Sigmoid colon (tissue), 7 donors: ENCODE results near the gene KIRREL3. TPM values are rescaled to one million over a fixed set of nuclear protein-coding genes. Genes with fewer than 3 reads are reported as not detected.

Experiments
- DNase-seq: peaks from one replicate; pipeline ENCODE4 v3.0.0-alpha.2; 2019
- H3K27ac ChIP-seq, 4 donors: fragments of 200-600 bp; sonication (generic); one replicate each; pipeline ENCODE4 v1.5.1; 2016 to 2019; ENCODE audit warnings: mild to moderate bottlenecking in 1 of 4
- H3K27me3 ChIP-seq, 3 donors: fragments of 200-600 bp; sonication (generic); one replicate each; pipeline ENCODE4 v1.5.1; 2019; ENCODE audit warnings: mild to moderate bottlenecking in 1 of 3
- H3K36me3 ChIP-seq, 4 donors: fragments of 200-600 bp; sonication (generic); one replicate each; pipeline ENCODE4 v1.5.1; 2016 to 2019
- H3K4me1 ChIP-seq, 4 donors: fragments of 200-600 bp; sonication (generic); one replicate each; pipeline ENCODE4 v1.5.1; 2017 to 2019
- H3K4me3 ChIP-seq, 4 donors: fragments of 200-600 bp; sonication (generic); one replicate each; pipeline ENCODE4 v1.5.1; 2017 to 2019; ENCODE audit warnings: mild to moderate bottlenecking in 2 of 4, moderate library complexity in 1 of 4
- H3K9me3 ChIP-seq, 4 donors: fragments of 200-600 bp in 3 of 4; sonication (generic) in 3 of 4; one replicate each; pipeline versions ENCODE4 v1.5.1 to v1.6.1; 2013 to 2019
- EP300 ChIP-seq, 4 donors: sonication (generic); formaldehyde crosslinking; IDR thresholded peaks; one replicate each; pipeline ENCODE4 v1.6.1; 2017; ENCODE audit warnings: antibody characterized with exemption in 4 of 4
- POLR2A ChIP-seq, 2 donors: fragments of 450-650 bp; IDR thresholded peaks; one replicate each; pipeline ENCODE4 v1.6.1; 2016; ENCODE audit warnings: antibody characterized with exemption in 2 of 2, mild to moderate bottlenecking in 2 of 2, moderate library complexity in 2 of 2
- POLR2AphosphoS5 ChIP-seq, 4 donors: sonication (generic); formaldehyde crosslinking; IDR thresholded peaks; one replicate each; pipeline ENCODE4 v1.6.1; 2017; ENCODE audit warnings: antibody characterized with exemption in 4 of 4
- WGBS, 2 donors: extraction: QIAGEN DNeasy Blood & Tissue Kit; methylation state at CpG; one replicate each; pipeline ENCODE4 v1.1.7; 2013; 5-methylcytosine and 5-hydroxymethylcytosine counted together
- intact Hi-C: fragments of 100-400 bp; cut with DNase I; formaldehyde crosslinking; loops from one replicate; pipeline ENCODE4 v1.15.1; 2023
- polyA plus RNA-seq, 3 donors: library from polyadenylated mRNA; stranded (reverse); fragments of 200-250 nt; gene quantifications; one replicate each; pipeline ENCODE4 v1.2.3, GENCODE V29; 2013
- total RNA-seq, 4 donors: library from RNA; depleted of rRNA; stranded (reverse); fragments of >200 nt; gene quantifications; one replicate each; pipeline ENCODE4 v1.1.0, GENCODE V29; 2016
- TF ChIP-seq, protein P1 (sequence below), 4 experiments: fragments of 450-650 bp in 3 of 4; fragments of 200-600 bp in 1 of 4; IDR thresholded peaks; one replicate each; pipeline ENCODE4 v1.5.1; 2016 to 2019; ENCODE audit warnings: antibody characterized with exemption in 4 of 4, mild to moderate bottlenecking in 3 of 4, moderate library complexity in 2 of 4
- donor health status: healthy with polysubstance abuse.
- donor health status: Bipolar disorder and iron deficiency.
- donor health status: healthy.

KIRREL3 gene
- total and polyA plus RNA-seq, 7 donors: under 0.01 to 3.3 (median 1.0) TPM

DNA sequence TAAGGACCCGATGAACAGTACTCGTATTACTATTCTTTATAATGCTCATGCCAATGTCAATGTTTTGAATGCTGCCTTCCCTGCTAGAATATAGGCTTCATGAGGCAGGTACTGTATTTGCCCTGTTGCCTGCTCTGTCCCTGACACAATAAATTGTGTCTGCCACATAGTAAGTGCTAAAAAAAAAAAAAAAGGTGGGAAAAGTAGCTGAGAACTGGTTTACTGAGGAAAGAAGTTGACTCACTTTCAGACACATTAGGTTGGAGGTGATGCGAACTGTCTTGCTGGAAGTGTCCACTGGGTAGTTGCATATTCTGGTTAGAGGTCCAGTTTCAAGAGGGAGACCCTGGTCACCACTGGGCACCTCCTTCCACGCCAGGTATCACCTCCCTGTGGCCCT lies 255.9 kb downstream of the KIRREL3 start:
- intact Hi-C loops: no loop called here

DNA sequence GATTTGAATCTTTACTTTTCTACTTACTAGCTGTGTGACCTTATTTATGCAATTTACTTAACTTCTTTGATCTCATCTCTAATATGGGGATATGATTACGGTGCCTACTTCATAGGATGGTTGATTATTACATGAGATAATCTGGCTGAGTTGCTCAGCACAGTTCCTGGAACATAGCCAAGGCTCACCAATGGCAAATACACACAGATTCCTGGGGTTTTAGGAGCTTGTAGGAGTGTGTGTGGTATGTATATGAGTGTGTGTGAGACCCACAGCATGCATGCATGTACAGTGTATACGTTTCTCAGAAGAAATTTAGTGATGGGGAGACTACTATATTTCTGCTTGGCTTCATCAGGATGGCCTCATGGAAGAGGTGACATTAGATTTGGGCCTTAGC lies 256.9 kb downstream of the KIRREL3 start:
- Histone ChIP-seq H3K36me3 (no peaks in the 10 kb centered on the region), H3K9me3 (no peaks in the 10 kb centered on the region), H3K4me3 (no peak overlapping the region), H3K27ac (no peak overlapping the region), H3K4me1 (no peaks in the 10 kb centered on the region), H3K27me3 (no peaks in the 10 kb centered on the region)
- TF ChIP-seq EP300 (IDR thresholded peaks at IDR 0.05) (no peak), POLR2A (IDR thresholded peaks at IDR 0.05) (no peak), POLR2AphosphoS5 (IDR thresholded peaks at IDR 0.05) (no peak)
- TF ChIP-seq, protein P1, sequence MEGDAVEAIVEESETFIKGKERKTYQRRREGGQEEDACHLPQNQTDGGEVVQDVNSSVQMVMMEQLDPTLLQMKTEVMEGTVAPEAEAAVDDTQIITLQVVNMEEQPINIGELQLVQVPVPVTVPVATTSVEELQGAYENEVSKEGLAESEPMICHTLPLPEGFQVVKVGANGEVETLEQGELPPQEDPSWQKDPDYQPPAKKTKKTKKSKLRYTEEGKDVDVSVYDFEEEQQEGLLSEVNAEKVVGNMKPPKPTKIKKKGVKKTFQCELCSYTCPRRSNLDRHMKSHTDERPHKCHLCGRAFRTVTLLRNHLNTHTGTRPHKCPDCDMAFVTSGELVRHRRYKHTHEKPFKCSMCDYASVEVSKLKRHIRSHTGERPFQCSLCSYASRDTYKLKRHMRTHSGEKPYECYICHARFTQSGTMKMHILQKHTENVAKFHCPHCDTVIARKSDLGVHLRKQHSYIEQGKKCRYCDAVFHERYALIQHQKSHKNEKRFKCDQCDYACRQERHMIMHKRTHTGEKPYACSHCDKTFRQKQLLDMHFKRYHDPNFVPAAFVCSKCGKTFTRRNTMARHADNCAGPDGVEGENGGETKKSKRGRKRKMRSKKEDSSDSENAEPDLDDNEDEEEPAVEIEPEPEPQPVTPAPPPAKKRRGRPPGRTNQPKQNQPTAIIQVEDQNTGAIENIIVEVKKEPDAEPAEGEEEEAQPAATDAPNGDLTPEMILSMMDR (IDR thresholded peaks at IDR 0.05): no peak
- DNase-seq: no peak
- 55 to 69% methylated on average over 2 of the region's 2 CpGs for WGBS, 2 donors
- intact Hi-C loops: no loop called here

More for the DNA sequence above, 255.9 kb downstream of the KIRREL3 start:
- Histone ChIP-seq H3K27ac (no peak overlapping the region), H3K4me1 (no peaks in the 10 kb centered on the region), H3K4me3 (no peak overlapping the region), H3K27me3 (no peaks in the 10 kb centered on the region), H3K9me3 (no peaks in the 10 kb centered on the region), H3K36me3 (no peaks in the 10 kb centered on the region)
- 86 to 92% methylated on average over 4 of the region's 4 CpGs for WGBS, 2 donors
- TF ChIP-seq, protein P1 (IDR thresholded peaks at IDR 0.05): no peak
- no peak for TF ChIP-seq EP300 (IDR thresholded peaks at IDR 0.05)
- no peak for TF ChIP-seq POLR2A (IDR thresholded peaks at IDR 0.05)
- no peak for TF ChIP-seq POLR2AphosphoS5 (IDR thresholded peaks at IDR 0.05)
- no peak for DNase-seq

GRCh38 chr11:126742582-126742981 lies 258.0 kb downstream of the KIRREL3 start:
- Histone ChIP-seq H3K4me3 (no peak overlapping the region), H3K9me3 (no peaks in the 10 kb centered on the region), H3K27me3 (no peaks in the 10 kb centered on the region), H3K4me1 (no peaks in the 10 kb centered on the region), H3K27ac (no peak overlapping the region), H3K36me3 (no peaks in the 10 kb centered on the region)
- intact Hi-C loops: no loop called here
- 16 to 61% methylated on average over 4 of the region's 4 CpGs for WGBS, 2 donors
- no peak for TF ChIP-seq EP300 (IDR thresholded peaks at IDR 0.05)
- TF ChIP-seq, protein P1 (IDR thresholded peaks at IDR 0.05): no peak
- TF ChIP-seq POLR2AphosphoS5 (IDR thresholded peaks at IDR 0.05): no peak
- TF ChIP-seq POLR2A (IDR thresholded peaks at IDR 0.05): no peak
- no peak for DNase-seq

GRCh38 chr11:126740846-126741245 lies 259.7 kb downstream of the KIRREL3 start:
- WGBS, 2 donors: 61 to 73% methylated on average over 1 of the region's 1 CpG
- Histone ChIP-seq H3K4me3 (no peak overlapping the region), H3K9me3 (no peaks in the 10 kb centered on the region), H3K27me3 (no peaks in the 10 kb centered on the region), H3K27ac (no peak overlapping the region), H3K4me1 (no peaks in the 10 kb centered on the region), H3K36me3 (no peaks in the 10 kb centered on the region)
- TF ChIP-seq POLR2A (IDR thresholded peaks at IDR 0.05) (no peak), EP300 (IDR thresholded peaks at IDR 0.05) (no peak), POLR2AphosphoS5 (IDR thresholded peaks at IDR 0.05) (no peak)
- TF ChIP-seq, protein P1 (IDR thresholded peaks at IDR 0.05): no peak
- intact Hi-C loops: no loop called here
- no peak for DNase-seq

- 61 to 68% methylated on average over 2 of the region's 2 CpGs for WGBS, 2 donors
- TF ChIP-seq, protein P1 (IDR thresholded peaks at IDR 0.05): no peak
- TF ChIP-seq EP300 (IDR thresholded peaks at IDR 0.05) (no peak), POLR2AphosphoS5 (IDR thresholded peaks at IDR 0.05) (no peak), POLR2A (IDR thresholded peaks at IDR 0.05) (no peak)
- H3K27ac ChIP-seq: no peak overlapping the region
- no peaks in the 10 kb centered on the region for H3K9me3 ChIP-seq
- H3K27me3 ChIP-seq: no peaks in the 10 kb centered on the region
- H3K4me3 ChIP-seq: no peak overlapping the region
- intact Hi-C loops: no loop called here
- no peak for DNase-seq
- no peaks in the 10 kb centered on the region for H3K36me3 ChIP-seq
- H3K4me1 ChIP-seq: no peaks in the 10 kb centered on the region
Measured at GRCh38 chr11:126739499-126740145, 260.9 kb downstream of the KIRREL3 start.
